HG02885 (cell line): ENCODE measurements around the gene KCND3.
A peak's percentile ranks its signal among the peaks of the same experiment; 100 is the strongest.

Experiments used
- ATAC-seq: cut with Tn5 transposase; IDR thresholded peaks from one replicate; pipeline ENCODE4 v1.9.1; 2021; ENCODE audit warnings: mild to moderate bottlenecking; ENCODE audit not compliant: unreplicated experiment, poor library complexity

The KCND3 gene

DNA sequence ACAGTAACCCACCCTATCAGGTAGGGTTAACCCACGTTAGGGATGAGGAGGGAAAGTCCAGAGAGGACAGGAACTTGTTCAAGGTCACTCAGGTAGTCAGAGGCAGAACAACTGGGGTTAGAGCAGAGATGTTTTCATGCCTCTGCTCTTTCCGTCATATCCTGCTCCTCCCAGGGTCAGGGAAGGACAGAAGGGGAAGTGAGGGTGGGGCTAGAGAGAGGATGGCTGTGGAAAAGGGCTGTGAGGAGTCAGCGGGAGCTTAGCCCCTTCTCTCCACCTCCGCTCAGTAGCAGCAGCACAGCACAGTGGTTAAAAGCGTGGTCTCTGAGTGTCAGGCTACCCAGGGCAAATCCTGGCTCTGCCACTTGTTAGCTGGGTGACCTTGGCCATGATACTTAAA is 197.2 kb downstream of the KCND3 start:
- no peak for ATAC-seq

DNA sequence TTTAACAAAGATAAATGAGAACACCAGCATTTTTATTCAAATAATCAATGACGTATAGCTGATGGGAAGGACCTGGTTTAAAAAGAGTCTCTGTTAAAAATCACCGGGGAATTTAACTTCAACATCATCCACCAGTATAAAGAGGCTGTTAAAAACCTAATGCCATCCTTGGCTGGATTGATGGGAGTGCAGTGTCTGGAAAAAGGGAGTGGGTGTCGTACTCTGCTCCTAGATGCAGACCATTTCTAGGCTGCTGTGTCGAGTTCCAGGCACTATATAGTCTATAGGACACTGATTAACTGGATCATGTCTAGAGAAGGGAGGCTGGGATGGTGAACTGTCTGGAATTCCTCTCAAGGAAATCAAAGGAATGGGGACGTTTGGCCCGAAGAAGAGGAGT is 197.7 kb downstream of the KCND3 start:
- no peak for ATAC-seq

DNA sequence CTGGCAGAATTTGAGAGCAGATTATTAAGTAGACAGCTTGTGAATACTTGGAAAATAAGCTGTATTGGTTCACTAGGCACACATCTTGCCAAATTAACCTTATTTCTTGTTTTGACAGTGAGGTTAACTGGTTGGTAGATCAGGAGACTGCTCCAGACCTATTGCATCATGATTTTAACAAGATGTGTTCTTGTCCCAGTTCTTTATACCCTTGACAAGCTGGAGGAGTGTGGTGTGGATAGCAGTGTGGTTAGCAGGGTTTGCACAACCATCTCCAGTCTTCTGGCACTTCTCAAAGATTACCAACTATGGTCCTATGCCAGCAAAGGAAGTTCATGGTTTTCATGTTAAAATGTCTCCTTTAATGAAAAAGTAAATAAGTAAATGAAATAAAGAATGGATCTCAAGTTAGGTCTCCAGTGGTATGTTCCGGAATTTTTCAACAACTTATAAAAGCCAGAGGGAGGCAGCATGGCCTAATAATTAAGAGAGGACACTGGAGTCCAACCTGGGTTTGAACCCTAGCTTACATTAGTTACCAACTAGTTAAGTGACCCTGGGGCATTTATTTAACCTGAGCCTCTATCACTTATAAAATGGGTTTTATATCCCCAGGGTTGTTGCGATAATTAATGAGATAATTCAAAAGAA is 199.7 kb downstream of the KCND3 start:
- ATAC-seq, result no peak

DNA sequence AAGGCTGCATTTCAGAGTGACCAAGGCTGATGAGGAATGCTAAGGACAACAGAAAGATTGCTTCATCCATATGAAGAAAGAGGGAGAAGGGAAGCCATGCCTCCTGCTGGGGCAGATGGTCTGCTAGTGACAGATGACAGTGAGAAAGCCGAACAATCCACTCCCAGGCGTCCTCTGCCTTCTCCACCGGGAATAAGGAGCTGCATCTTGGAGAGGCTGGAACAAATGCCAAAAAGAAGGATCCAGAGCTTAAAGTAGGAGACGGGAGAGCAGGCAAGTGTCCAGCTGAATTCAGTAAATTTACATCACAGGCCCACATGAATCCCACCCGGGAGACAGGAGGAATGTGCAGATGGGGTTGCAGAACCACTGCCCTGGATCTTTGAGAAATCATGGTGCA is 200.3 kb downstream of the KCND3 start:
- no peak for ATAC-seq

DNA sequence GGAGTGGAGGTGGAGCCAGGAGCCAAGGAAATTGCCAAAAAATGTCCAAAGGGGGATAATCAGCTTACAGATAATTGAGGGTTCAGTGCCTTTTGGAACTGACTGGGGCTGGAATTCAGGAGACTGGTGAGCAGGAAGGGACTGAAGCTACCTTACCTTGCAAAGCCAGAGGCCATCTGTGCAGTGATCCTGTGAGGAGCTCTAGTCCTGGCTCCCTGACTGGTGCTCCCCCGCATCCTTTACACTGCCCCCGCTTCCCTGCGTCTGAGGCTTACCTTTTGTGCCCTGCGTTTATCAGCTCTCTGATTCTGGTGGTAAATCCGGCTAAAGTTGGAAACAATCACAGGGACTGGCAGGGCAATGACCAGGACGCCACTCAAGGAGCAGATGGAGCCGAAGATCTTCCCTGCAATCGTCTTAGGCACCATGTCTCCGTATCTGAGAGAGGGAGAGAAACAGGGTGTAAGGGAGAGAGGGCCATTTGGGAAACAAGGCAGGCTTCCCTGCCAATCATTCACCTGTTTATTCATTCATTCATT is 202.7 kb downstream of the KCND3 start:
- no peak for ATAC-seq

DNA sequence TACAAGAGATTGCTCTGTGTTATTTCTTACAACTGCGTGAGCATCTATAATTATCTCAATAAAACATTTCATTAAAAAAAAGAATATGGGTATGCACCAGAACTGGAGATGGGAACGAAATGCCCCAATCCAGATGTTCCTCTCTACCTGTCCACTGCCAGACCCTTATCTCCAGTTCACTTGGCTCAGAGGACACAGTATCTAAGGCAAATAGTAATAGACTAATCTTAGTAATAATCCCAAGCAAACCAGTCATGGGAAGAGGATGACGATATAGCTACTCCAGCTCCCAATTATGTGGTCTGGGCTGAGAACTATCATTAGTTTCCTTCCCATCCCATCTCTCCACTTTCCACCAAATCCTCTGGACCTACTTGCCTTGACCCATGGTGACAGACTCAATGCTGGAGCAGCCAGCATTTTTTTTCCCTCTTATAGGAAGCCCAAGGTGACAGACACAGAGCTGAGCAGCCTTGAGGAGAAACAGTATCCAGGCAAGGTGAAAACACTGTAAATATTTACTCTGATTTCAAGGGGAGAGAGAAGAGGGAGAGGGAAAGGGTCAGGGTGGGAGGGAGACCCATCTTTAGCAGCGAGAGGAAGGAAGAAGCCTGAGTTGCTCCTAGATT is 205.1 kb downstream of the KCND3 start:
- ATAC-seq, result no peak

DNA sequence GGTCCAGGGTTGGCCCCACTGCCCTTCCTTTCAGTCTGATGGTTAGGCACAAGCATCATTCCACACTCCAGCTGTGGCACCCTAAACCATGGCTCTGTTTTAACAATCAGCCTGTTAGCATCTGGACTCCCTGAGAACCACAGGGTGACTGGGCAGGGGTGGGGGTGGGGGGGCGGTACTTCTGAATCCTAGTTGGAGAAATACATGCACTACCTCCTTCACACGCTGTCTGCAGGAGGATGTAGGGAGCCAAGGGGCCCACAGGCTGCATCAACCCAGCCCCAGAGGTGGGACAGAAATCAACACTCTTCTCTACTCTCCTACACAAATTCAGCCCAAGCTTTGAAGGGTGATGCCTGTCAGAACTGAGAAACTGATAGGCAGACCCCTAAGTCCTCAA is 209.9 kb downstream of the KCND3 start:
- ATAC-seq, result no peak

DNA sequence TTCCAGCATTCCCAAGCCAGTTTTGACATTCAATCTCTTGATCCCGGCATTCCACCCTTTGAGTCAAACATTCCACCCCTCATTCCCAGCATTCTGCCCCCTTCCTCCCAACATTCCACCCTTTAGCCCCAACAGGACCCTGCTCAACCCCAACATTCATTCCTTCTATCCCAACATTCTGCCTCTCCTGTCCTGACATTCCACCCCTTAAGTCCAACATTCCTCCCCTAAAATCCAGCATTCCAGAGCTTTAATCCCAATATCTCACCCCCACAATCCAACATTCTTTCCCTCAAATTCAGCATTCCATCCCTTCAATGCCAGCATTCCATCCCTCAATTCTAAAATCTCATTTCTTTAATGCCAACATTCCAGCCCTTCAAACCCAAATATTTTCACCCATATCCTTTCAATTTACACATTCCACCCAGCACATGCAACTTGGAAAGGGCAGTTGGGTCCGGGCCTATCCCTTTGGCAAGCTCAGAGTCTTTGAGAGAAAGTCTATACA is 210.9 kb downstream of the KCND3 start:
- no peak for ATAC-seq

DNA sequence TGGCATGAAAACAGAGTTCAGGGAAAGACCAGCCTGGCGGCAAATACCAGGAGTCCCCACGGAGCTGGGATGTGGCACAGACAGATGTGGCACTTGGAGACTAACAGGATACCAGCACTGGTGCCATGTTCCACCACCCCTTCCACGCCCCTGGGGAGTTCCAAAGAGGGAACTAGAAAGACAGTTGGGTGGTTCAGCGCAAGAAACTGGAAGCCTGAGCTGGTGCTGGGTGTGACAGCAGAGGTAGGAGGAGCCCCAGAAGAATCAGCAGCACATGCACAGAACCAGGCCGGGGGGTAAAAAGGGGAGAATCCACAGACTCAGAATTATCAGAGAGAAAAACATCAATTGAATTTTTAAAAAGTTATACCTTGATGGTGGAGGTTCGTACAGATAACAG is 211.4 kb downstream of the KCND3 start:
- no peak for ATAC-seq

DNA sequence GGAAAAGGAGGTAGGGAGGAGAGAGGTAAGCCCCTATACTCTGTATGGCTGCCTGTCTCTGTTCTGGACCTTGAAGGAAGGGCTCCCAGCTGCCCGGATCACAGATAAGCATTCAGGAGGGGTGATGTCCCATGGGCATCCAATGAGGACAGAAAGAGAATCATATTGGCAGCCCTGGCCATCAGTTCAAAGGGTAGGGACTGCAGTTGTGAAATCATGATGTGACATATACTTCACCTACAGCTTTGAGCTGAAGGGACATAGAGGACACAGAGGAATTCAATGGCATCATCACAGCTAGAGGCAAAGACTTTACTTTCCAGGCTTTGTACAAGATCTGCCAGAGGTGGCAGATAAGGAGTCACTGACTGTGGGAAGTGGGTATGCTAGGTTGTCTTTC is 212.2 kb downstream of the KCND3 start:
- no peak for ATAC-seq

DNA sequence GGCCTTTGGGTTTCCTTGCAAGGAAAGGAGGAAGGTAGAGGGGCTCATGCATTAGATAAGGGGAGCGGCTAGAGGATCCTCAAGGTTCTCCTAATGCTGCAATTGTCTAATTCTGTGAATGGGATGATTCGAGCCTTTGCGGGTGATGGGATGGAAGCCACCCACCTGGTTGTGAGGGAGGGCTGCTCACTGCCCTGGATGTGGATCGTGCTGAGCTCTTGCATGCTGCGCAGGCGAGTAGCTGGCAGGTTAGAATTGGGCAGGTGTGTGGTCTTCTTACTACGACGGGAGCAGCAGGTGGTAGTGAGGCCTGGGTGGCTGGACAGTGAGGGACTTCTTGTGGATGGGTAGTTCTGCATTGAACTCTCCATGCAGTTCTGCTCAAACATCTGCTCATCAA is 212.6 kb downstream of the KCND3 start:
- ATAC-seq, result no peak

DNA sequence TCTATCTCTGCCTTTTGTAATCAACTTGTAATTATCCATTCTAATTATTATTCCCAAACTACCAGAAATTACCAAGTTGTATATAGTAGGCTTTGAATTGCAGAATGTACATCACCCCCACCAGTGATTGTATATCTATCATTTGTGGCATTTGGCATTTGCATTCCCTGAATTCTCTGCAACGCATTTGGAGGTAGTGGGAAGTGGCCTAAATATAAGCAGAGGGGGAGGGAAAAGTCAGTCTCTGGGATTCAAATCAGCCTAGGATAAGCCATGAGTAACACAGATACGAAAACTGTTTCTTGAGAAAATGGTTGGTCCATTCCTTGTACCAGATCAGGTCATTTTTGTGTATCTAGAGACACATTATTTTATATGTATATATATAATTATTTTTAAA is 213.1 kb downstream of the KCND3 start:
- no peak for ATAC-seq

DNA sequence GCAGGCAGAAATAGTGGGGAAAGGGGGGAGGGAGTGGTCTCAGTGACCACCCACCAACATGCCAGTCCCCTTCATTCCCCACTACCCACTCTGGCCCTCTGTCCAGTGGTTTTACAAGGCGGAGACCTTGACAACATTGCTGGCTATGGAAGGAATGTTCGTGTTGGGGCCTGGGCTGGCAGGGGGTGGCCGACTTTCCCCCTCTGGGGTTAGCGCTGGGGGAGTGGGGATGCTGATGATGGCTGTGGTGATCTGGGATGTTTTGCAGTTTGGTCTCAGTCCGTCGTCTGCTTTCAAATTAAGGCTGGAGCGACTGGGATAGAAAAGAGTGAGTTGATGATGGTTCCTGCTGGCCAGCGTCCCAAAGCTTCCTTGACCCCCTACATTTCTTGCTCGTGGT is 213.5 kb downstream of the KCND3 start:
- no peak for ATAC-seq

DNA sequence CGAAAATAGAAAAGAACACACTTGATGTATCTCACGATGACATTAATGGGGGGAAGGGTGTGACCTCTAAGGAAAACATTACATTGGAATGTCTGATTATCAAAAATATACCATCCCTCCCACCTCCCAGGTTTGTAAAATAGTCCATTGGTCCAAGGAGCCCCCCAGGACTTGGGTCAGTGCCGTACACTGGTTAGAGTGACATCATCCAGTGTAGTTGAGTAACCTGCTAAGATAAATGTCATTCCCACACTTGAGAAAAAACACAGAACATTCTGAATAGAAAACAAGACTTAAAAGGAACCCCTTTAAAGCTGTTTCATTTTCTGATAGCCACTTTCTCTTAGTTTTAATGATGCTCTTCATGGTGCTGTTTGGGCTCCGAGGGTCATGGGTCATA is 218.6 kb downstream of the KCND3 start:
- no peak for ATAC-seq

DNA sequence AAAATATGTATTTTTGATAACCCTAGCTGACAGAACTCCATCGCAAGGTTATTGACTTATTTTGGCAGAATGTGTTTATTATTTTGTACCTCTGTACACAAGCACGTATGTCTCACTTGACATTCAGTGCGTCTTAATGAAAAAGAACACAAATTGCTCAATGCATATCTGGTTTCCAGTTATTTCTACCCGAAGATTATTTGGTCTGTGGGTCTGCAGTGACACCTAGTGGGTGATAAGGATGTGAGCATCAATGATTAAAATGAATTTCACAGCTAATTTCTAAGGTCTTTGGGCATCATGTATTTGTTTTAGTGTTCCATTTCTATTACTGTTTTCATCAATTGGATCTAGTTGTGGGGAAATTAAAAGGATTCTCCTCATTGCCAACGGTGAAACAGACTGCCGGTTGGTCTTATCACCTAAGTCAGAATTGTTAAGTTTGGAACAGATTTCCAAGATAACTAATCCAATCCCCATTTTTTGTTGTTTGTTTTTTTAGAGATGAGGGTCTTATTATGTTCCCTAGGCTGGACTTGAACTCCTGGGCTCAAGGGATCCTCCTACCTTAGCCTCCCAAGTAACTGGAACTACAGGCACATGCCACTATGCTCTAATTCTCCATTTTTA is 219.8 kb downstream of the KCND3 start:
- ATAC-seq, result no peak

DNA sequence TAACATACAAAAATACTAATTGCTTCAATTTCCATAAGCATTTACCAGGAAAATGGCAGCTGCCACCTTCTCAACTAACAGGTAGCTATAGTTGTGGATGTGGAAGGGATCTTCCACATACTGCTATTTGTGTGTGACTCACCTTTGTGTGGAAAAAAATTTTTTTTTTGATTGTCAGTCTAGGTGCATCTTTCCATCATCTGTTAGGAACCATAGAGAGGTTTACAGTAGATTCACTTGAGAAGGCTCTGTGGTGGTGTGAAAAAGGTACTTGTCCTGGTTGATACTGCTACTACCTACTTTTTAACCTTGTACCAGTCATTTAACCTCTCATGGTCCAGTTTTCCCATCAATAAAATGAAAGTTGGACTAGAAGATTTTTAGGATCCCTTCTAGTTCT is 220.8 kb downstream of the KCND3 start:
- ATAC-seq, result no peak

DNA sequence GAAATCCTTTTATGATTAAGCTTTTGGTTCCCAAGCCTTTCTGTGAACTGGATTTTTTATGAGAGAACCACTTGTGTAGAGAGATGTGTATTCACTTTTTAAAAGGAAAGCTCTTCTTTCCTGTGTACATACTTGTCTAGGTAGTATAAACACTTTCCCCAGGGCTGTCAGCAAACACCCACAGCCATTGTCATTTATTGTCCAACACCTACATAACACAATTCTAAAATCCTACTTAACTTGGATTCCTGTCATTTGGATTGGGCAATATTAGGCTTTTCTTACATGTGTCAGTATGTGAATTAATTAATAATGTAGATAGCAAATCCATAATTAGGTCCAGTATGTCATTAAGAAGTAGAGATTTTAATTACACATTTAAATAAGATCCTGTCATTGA is 221.4 kb downstream of the KCND3 start:
- no peak for ATAC-seq

DNA sequence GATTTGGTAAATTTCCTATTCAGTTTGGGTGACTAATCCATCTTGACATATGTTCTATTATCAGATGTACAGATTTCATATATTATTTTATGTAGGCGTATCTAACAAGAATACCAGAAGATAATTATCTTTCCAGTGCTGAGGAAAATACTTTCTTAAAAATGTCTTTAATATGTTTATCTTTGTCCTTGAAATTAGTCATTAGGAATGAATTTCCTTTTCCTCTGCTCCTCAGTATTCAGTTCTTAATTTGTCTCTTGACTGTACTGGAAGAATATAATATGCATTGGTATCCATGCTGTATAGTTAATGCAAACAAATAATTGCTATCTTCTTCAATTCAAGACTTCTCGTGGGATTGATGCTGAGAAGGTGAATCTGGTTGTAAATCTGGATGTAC is 227.1 kb downstream of the KCND3 start:
- ATAC-seq, result no peak

DNA sequence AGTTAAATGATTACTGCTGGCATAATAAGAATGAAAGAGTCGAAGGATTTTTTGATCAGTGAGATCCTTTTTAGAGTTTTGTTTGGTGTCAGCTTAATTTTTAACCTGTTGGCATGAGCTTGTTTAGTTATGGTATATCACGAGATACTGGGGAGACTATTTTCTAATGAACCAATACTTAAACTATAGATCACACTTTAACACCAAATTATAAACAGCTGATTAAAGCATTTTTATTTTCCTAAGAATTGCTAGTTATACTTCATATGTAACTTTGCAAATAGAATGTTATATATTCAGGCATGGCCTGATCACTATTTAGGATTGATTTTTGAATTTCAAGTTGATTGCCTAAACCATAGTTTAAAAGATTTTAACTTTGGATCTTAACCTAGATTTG is 227.8 kb downstream of the KCND3 start:
- ATAC-seq, result no peak

DNA sequence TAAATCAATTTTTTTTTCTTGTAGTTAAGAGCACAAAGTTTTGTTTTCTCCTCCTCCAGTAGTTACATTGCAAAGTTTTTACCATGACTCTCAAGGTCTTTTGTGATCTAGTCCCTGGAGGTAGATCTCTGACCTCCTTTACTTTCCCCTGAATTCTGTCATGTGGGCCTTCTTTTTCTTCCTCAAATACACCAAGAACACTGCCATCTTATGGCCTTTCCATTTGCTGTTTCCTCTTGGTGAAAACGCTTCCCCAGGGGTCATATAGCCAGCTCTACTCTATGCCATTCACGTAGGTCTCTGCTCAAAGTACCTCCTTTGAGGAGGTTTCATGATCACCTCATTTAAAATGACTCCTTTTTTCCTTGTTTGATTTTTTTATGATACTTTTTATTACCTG is 231.1 kb downstream of the KCND3 start:
- no peak for ATAC-seq

DNA sequence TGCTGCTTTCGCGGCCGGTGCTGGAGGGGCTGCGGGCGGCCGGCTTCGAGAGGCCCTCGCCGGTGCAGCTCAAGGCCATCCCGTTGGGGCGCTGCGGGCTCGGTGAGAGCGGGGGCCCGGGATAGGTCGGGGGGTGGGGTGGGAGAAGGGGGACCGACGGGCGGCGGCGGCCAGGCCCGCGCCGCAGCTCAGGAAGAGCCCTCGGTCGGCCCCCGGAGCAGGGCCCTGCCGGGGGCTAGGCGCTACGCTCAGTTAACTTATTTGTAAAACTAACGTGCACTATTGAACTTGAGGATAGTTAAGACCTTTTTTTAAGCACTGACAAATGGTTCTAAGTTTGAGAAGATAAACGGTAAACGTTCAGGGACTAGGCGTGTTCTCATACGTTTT is 233.3 kb downstream of the KCND3 start:
- ATAC-seq, result peak; percentile 23
